Fibroblast of peridontal ligament (primary cell): ENCODE measurements around the gene CLIP1.
"Not testable (repeated sequence)": the region's sequence is repeated elsewhere in the genome, so short reads cannot be mapped to it uniquely, and the experiment has no call there.

ENCODE experiments used
- DNase-seq: peaks from one replicate; pipeline ENCODE4 v3.0.0-alpha.2; 2010; ENCODE audit errors: extremely low read depth

CLIP1 gene

DNA sequence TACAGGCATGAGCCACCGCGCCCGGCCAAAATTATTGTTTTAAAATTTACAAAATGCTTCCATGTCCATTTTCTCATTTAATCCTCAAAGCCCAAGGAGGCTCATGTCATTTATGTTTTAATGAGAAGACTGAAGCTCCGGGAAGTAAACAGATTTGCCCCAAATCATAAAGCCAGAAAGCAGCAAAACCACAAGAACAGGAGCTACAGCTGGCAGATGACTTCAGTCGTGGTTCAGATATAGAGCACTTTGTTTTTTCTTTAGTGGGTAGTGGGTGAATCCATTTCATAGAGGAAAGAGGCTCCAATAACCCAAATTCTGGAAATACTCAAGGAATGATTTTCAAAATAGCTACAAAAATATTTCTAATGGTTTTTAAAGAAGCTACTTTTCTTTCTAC, 110.8 kb downstream of the CLIP1 start:
- no peak for DNase-seq

DNA sequence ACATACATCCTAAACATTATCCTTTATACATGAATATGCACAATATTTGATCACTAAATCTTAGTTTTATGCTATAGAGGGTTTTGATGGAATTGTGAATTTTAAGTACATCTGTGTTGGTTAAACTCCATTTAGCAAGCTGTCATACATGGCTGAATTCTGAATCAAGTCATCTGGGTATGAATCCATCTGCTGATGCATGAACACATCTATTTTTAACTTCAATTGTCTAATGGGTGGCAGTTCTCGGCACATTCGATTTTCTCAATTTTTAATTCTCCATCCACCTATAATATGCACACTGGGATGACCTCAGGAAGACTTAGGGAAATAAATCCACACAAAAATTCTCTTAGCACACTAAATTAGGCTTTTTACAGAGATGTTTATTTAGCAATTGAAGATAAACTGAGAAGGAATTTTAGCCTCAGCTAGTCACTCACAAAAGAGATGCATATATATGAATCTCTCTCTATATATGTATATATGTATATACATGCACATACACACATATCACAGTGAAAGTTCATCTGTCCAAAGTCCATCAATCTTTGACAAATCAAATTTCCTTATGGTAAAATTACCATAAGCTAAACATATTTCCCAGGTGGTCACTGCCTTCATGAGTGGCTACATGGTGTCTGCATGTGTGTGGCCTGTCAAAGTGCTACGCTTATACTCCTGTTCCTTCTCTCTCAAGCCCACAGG, 111.7 kb downstream of the CLIP1 start:
- no peak for DNase-seq

DNA sequence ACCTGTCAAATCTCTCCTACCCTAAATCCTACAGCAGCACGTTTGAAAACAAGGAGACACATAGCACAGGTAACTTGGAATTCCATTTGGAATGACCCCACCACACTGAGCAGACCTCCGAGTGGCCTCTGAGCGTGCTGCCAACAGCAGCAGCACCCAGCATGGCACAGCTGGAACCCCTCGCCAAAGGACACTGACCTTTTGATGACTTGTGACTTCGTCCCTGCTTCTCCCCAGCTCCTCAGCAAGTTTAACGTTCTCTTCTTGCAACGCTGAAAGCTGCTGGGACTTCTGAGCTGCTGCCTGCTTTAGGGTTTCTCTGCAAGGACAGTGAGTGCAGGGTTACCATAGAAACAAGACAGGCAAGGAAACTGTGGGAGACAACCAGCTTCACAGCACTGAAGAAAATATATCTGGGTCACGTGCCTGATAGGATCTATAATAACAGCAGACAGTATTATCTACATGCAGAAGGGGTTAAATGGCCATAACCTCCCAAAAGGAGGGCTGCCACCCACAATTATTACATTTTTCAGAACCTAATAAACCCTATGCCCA, 112.8 kb downstream of the CLIP1 start:
- no peak for DNase-seq

DNA sequence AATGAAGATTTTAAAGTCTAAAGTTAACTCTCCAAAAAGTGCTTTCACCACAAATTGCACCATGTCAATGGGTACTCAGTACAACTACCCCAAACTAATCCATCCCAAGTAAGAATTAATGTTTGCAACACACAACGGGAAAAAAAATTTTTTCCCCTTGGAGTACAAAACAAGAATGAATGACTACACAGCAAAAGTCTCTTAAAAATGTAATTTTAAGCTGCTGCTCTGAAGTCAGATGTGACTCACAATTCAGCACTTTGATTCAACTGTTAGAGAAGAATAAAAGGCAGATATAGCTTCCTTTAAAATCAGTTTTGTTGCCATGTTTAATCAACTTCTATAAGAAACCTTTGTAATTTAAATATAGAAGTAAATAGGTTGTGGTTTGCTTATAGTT, 113.7 kb downstream of the CLIP1 start:
- peak; percentile 44 for DNase-seq

DNA sequence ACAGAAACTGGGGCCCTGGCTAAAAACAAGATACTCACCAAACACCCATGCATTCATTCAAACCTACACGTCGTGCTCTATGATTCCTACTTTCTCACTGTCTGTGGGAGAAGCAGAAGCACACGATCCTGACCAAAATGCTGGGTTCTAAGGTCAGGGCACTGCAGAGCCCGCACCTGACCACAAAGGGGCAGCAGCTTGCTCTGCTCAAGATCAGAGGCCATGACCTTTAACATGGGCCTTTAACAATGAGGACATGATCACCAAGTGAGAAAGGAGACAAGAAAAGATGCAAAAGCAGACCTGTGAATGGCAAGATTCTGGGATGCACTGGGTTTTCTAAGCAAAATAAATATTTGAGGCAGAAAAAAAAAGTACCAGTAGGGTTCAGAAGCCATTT, 116.1 kb downstream of the CLIP1 start:
- no peak for DNase-seq

DNA sequence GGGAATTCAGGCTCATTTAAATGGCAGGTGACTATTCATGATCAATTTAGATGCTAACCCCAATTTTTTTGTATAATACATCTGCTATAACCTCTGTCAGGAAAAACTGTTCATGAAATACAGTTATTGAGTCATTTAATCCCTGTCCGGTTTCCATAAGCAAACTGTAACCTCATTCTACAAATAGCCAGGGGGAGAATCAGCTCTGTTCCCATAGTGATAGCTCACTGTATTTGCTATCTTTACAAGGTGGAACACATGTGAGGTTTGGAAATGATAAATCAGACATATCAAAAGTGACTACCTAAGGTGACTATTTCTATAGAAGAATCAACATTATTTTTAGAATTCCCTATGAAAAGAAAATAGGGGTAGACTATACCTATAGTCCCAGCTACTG, 117.5 kb downstream of the CLIP1 start:
- no peak for DNase-seq

DNA sequence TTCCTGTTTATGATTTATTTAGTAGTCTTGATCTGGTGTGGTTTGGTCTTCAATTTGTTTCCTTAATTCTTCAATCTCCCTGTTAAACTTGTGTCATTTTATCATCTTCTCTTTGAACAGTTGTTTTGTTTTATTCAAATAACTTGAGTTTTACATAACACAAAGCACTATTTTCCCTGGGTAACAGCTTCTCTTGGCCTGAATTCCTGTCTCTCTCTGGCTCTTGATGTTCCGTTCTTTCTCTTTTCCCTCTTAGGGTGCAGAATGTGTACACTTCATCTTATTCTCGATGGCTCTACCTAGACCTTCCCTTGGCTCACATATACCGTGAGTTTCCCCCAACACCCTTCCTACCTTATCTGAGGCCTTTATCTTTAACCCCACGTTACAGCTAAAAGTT, 119.4 kb downstream of the CLIP1 start:
- no peak for DNase-seq

DNA sequence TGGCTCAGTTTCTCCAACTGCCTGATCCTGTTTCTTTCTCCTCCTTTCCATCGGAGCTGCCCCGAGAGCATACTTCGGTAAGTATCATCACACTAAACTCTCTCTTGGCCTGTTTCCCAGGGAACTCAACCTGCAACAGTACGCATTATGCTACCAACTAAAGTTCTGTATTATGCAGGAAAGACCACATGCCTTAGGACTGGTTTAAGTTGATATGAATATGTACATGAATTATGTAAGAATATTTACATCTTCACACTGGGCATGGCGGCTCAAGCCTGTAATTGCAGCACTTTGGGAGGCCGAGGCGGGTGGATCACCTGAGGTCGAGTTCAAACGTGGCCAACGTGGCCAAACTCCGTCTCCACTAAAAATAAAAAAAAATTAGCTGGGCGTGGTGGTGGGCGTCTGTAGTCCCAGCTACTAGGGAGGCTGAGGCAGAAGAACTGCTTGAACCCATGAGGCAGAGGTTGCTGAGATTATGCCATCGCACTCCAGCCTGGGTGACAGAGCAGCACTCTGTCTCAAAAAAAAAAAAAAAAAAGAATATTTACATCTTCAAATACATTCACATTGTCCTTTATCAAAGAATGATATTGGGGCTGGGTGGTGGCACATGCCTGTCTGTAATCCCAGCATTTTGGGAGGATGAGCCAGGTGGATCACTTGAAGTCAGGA, 124.3 kb downstream of the CLIP1 start:
- DNase-seq = no peak

DNA sequence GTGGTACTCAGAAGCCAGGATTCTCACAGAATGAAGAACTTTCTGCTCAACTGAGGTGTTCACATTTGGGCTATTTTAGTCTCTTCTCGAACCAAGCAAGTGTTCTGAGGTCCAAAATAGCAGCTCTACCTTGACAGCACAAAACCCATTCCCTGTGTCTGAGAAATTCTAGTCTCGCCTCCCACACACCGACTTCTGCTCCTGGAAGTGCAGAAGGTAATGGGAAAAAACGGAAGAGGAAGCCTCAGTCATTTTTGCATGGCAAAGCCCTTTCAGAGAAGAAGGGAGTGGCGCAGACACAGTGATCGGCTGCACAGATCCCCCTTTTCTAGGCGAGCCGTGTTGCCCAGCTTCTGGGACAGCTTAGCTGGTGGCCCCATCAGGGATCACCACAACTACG, 125.0 kb downstream of the CLIP1 start:
- DNase-seq = no peak

DNA sequence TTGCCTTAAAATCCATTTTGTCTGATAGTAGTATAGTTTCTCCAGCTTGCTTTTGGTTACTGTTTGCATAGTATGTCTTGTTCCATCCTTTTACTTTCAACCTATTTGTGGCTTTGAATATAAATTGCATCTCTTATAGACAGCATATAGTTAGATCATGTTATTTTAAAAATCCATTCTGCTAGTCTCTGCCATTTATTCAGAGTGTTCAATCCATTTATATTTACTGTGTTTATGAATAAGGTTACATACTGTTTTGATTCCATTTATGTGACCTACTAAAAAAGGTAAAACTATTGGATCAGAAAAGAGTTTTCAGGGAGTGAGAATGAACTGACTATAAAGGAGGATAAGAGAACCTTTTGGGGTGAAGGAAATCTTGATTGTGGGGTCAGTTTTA, 126.6 kb downstream of the CLIP1 start:
- no peak for DNase-seq

DNA sequence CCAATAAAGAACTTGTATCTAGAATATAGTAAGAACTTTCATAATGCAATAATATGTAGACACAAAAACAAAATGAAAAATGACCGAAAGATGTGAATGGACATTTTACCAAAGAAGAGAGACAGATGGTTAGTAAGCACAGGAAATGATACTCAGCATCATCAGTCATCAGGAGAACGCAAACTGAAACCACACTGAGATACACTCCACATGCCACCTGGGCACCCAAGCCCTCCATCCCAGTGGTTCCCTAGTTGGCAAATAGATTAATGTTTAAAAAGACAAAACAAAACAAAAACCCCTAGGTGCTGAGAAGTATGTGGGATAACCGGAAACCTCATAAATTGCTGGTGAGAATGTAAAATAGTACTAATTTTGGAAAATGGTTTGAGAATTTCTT, 129.4 kb downstream of the CLIP1 start:
- no peak for DNase-seq

DNA sequence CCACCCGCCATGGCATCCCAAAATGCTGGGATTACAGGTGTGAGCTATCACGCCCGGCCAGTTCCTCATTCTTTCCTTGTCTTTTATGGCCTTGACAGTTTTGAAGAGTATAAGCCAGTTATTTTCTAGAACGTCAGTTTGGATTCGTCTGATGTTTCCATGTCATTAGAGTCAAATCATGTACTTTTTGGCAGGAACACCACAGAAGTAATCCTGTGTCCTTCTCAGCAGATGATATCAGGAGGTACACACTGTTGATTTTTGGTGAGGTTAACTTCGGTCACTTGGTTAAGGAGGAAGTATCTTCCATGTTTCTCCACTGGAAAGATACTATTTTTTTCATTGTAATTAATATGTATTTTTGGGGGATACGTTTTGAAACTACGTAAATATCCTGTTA, 131.0 kb downstream of the CLIP1 start:
- DNase-seq = no peak

DNA sequence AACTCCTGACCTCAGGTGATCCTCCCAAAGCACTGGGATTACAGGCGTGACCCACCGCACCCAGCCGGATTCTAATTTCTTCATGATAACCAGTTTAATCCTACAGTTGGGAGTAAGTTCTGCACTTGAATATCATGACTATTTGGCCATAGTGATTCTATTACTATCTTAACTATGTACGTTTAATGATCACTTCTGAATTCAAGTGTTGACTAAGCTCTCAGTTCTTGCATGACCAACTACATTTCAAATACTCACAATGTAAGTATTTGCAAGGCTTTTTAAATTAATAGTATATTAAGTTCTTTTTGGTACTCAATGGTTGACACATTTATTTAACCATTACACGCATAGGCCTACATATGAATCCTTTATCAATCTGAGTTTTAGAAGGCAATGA, 138.8 kb downstream of the CLIP1 start:
- no peak for DNase-seq

DNA sequence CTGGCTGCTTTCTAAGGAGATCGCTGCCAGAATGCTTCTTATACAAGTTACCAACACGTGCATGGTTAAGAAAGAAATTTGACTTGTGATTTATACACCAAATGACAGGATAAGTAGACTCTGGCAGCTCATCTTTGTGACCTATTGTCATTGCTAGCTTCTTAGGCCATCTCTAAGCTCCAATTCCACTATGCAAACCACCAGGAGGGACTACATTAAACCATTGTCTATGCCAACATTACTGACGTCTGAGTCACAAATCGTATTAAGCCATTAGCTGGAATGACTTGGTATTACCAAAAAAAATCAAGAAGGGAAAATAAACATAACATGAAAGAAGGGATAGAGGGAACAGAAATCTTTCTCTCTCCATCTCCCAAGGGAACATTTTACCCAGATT, 140.4 kb downstream of the CLIP1 start:
- DNase-seq = peak; percentile 79

DNA sequence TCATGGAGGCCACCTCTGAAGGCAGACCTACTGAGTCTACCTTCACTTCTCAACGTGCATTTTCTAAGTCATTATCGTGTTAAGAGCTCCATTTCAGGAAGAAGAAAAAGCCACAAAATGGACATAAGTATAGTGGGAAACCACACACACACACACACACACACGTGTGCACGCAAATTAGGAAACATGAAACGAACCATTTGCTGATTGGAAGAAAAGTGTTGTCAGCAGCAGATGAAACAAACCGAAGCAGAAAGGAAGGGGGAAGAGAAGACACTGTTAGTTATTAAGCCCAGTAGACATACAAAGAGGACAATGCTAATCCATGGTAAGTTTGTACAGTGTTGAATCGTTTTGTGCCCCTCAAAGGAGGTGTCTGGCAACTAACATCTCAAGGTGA, 146.2 kb downstream of the CLIP1 start:
- DNase-seq = no peak

DNA sequence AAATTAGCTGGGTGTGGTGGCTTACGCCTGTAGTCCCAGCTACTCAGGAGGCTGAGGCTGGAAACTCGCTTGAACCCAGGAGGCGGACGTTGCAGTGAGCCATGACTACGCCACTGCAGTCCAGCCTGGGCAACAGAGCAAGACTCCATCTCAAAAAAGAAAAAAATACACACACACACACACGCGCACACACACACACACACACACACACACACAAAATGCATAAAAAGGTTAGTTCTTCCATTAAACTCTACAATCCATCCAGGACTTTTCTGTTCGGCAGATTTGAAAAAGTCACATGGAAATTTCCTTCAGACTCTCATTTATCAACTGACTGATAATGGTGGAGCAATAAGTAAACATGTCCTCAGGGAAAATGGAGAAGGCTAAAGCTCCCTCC, 147.0 kb downstream of the CLIP1 start:
- DNase-seq = no peak

DNA sequence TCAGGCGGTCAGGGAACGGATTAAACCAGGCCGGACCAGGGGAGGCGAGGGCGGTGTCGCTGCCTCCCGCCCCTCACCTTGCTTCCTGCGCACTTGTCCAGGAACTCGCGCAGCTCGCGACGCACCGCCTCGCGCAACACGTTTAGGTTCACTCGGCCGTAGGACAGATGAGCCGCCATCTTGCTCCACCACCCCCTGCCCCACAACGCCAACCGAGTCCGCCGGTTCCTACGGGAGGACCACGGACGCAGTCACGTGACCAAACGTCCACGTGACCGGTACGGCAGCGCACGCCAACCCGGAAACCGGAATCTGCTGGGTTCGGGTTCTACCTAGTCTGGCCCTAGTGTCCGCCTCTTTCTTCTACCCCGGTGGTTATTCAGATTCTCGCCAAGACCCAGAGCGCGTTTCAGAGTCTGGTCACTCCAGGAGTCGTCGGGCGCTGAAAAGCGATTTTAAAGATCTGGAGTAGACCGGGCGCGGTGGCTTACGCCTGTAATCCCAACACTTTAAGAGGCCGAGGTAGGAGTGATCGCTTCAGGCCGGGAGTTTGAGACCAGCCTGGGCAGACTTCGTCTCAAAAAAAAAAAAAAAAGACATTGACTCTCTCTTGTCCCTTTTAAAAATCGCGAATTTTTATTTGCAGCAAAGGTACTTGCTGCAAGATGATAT, 156.1 kb downstream of the CLIP1 start, which contains the start of gene VPS33A:
TSS of gene VPS33A (minus strand) at position 265 of the 672 bp plus-strand sequence. CDS start at position 179, 86 bp downstream.
- DNase-seq = peak; percentile 98

DNA sequence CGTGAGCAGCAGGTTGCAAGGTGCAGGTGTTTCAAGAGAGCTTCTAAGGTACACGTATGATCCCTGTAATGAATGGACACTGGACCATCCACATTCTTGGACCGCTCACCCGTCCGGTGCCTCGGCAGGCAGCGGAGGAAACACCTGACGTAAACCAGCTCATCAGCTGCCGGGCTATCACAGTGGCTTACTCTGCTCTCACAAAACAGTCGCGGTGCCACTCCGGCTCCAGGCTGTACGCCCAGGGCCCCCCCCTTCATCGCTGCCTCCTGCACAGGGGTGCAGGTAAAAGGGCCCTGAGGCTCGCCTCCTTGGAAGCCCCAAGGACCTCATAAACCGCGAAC, 156.6 kb downstream of the CLIP1 start:
- no peak for DNase-seq

DNA sequence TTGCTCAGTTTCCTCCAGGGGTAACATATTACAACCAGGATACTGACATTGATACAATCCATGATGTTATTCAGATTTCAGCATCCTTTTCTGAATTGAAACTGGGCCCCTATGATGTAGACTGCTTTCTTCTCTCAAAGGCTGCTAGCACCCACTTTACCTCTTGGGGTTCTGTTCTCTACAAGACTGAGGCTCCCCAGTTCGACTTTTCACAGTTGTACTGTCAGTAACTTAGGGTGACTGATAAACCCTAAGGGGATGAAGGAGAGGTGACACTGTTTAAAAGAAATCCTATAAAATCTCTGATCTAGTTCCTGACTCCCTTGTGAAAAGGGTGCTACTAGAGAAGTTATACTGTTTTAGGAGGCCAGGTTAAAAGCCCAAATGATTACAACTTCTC, 157.0 kb downstream of the CLIP1 start:
- no peak for DNase-seq

DNA sequence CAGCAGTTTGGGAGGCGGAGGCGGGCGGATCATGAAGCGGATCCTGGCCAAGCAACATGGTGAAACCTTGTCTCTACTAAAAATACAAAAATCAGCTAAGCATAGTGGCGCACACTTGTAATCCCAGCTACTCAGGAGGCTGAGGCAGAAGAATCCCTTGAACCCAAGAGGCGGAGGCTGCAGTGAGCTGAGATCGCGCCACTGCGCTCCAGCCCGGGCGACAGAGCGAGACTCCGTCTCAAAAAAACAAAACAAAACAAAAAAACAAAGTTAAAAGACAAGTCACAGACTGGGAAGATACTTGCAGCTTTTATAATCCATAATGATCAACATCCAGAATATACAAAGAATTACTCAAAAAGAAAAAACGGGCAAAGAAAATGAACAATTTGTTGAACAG, 161.7 kb downstream of the CLIP1 start:
- DNase-seq = not testable (repeated sequence)

DNA sequence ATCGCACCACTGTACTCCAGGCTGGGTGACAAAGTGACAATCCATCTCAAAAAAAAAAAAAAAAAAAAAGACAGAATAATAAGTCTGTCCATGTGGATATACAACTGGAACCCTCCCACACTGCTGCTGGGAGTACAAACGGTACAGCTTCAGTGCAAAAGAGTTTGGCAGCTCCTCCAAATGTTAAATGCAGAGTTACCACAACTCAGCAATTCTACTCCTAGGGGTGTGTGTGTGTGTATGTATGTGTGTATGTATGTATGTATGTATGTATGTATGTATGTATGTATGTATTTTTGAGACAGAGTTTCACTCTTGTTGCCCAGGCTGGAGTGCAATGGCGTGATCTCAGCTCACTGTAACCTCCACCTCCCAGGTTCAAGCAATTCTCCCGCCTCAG, 163.5 kb downstream of the CLIP1 start:
- DNase-seq = not testable (repeated sequence)

DNA sequence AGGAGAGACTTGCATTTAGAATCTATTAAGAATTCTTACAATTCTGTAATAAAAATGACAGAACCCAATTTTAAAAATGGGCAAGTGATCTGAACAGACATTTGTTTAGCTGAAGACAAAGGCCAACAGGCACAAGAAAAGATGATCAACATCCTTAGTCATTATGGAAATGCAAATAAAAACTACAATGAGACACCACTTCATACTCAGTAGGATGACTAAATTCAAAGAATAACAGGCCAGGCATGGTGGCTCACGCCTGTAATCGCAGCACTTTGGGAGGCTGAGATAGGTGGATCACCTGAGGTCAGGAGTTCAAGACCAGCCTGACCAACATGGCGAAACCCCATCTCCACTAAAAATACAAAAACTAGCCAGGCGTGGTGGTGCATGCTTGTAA, 164.0 kb downstream of the CLIP1 start:
- DNase-seq = not testable (repeated sequence)

DNA sequence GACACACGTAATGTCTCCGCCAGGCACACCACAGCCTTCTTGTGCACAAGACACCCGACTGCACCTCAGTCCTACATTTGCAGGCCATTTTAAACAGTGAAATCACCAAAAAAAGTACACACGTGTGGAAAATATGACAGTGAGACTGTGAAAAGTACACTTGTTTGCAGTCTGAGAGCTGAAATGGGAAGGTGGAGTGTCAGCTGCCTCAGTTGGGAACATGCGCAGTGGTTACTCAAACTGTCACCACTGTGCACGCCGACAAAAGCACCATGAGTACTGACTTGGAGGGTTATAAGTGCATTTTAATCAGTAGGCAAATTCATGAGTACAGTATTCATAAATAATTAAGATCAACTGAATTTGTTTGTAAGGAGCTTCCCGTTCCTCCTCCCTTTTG, 171.9 kb downstream of the CLIP1 start:
- no peak for DNase-seq
